HepG2 (cell line): Measurements from ENCODE around the gene FBXO48. TPM values are rescaled to one million over a fixed set of nuclear protein-coding genes. Genes with fewer than 3 reads are reported as not detected.

Experiments
- ATAC-seq: fragments of 200-7000 bp; cut with Tn5 transposase; 3 replicates; pipeline ENCODE4 v1.9.1; 2020; ENCODE audit warnings: mild to moderate bottlenecking, moderate library complexity
- BruUV-seq: library from RNA; stranded (reverse); fragments of 400-500 nt; replicated peaks from 2 replicates; lab custom pipeline; 2021; lab: Mats Ljungman, UMichigan
- CTCF ChIA-PET: fragments of 300-600 bp; formaldehyde crosslinking; extraction: SDS; loops from one replicate; lab custom pipeline; 2021; ENCODE audit warnings: low total read pairs, inconsistent platforms, low intra/inter-chr PET ratio; lab: Yijun Ruan, JAX
- POLR2A ChIA-PET: fragments of 350-600 bp; sonication (Branson Sonifier 250); formaldehyde crosslinking; loops from one replicate; lab custom pipeline; 2020; ENCODE audit warnings: antibody characterized with exemption, inconsistent platforms; lab: Yijun Ruan, JAX
- DNase-seq: peaks from one replicate; pipeline ENCODE4 v3.0.0-alpha.2; 2015; ENCODE audit warnings: low spot score
- FAIRE-seq: peaks from 3 replicates; lab custom pipeline; 2011; peaks lifted over from hg19 to GRCh38; lab: Jason Lieb, UNC
- H2AFZ ChIP-seq: one replicate; pipeline ENCODE4 v1.6.1; 2011; ENCODE audit warnings: low read length, inconsistent platforms
- H3K27ac ChIP-seq: fragments of 300-600 bp; 3 replicates; pipeline ENCODE4 v1.8.0; 2011; ENCODE audit warnings: mixed run types, mild to moderate bottlenecking, mixed read lengths, low read length, inconsistent platforms; ENCODE audit not compliant: insufficient read depth; ENCODE audit errors: extremely low read length
- H3K27me3 ChIP-seq, 2 experiments: fragments of 200-600 bp in 1 of 2; 2 replicates in 1 of 2; 3 replicates in 1 of 2; pipeline versions ENCODE4 v1.6.0 to v1.8.0; 2011; ENCODE audit warnings: low read length in 2 of 2, mild to moderate bottlenecking in 2 of 2, moderate library complexity in 2 of 2, inconsistent platforms in 1 of 2; ENCODE audit not compliant: insufficient read depth in 2 of 2, control insufficient read depth in 1 of 2
- H3K36me3 ChIP-seq, 2 experiments: fragments of 200-600 bp in 1 of 2; replicated peaks in 1 of 2; 2 replicates in 1 of 2; 3 replicates in 1 of 2; pipeline versions ENCODE4 v1.5.1 to v1.8.0; 2011; ENCODE audit warnings: low read length in 2 of 2, inconsistent platforms in 1 of 2; ENCODE audit not compliant: insufficient read depth in 2 of 2, control insufficient read depth in 1 of 2
- H3K4me1 ChIP-seq: 2 replicates; pipeline ENCODE4 v1.5.1; 2012; ENCODE audit warnings: low read length, inconsistent platforms; ENCODE audit not compliant: insufficient read depth
- H3K4me2 ChIP-seq: 2 replicates; pipeline ENCODE4 v1.6.0; 2011; ENCODE audit warnings: low read depth, low read length, inconsistent platforms
- H3K4me3 ChIP-seq, 3 experiments: fragments of 200-600 bp in 1 of 3; sonication (generic), shearing (Covaris generic) in 1 of 3; replicated peaks in 1 of 3; 2 replicates each; pipeline ENCODE4 v1.5.1; 2011 to 2016; ENCODE audit warnings: low read length in 3 of 3, inconsistent platforms in 2 of 3, low read depth in 2 of 3, mild to moderate bottlenecking in 2 of 3, control low read depth in 1 of 3, mixed read lengths in 1 of 3; ENCODE audit not compliant: insufficient read depth in 1 of 3
- H3K79me2 ChIP-seq: one replicate; pipeline ENCODE4 v1.6.1; 2011; ENCODE audit warnings: low read length, inconsistent platforms; ENCODE audit not compliant: insufficient read depth
- H3K9ac ChIP-seq: 2 replicates; pipeline ENCODE4 v1.6.0; 2011; ENCODE audit warnings: mild to moderate bottlenecking, low read depth, low read length, inconsistent platforms; ENCODE audit not compliant: insufficient read depth
- H3K9me3 ChIP-seq: 2 replicates; pipeline ENCODE4 v1.5.1; 2012; ENCODE audit warnings: mild to moderate bottlenecking, low read length
- H4K20me1 ChIP-seq: 2 replicates; pipeline ENCODE4 v1.6.0; 2011; ENCODE audit warnings: inconsistent platforms, mild to moderate bottlenecking, low read length, moderate library complexity; ENCODE audit not compliant: insufficient read depth
- CBFB ChIP-seq: sonication (generic); formaldehyde crosslinking; IDR thresholded peaks from 2 replicates; pipeline ENCODE4 v1.4.0; 2020; ENCODE audit warnings: missing genetic modification reagents
- CHD2 ChIP-seq: IDR thresholded peaks from 2 replicates; pipeline ENCODE4 v1.6.1; 2011; ENCODE audit warnings: low read depth, low read length, improper control_type of control experiment
- DNMT1 ChIP-seq: sonication (generic); formaldehyde crosslinking; IDR thresholded peaks from 2 replicates; pipeline ENCODE4 v1.5.1; 2020; ENCODE audit warnings: mild to moderate bottlenecking, missing genetic modification reagents
- ETV5 ChIP-seq: IDR thresholded peaks from 2 replicates; pipeline ENCODE4 v1.6.1; 2018; ENCODE audit warnings: missing biosample characterization, missing genetic modification reagents, inconsistent platforms, borderline replicate concordance
- ZBTB39 ChIP-seq: sonication (generic); formaldehyde crosslinking; IDR thresholded peaks from 2 replicates; pipeline ENCODE4 v1.5.0; 2020; ENCODE audit warnings: missing genetic modification reagents
- WGBS: methylation state at CpG from one replicate; pipeline ENCODE4 v1.1.6; 2017; ENCODE audit warnings: low lambda C conversion rate; 5-methylcytosine and 5-hydroxymethylcytosine counted together
- in situ Hi-C: cut with HindIII; loops from 2 replicates; pipeline ENCODE4 v1.10.0; 2017; ENCODE audit warnings: low pct_unique_long_range_greater_than_20kb; ENCODE audit not compliant: extremely low pct_ligation_motif_present
- intact Hi-C: fragments of 100-400 bp; cut with micrococcal nuclease; formaldehyde crosslinking; loops from one replicate; pipeline ENCODE4 v1.10.0; 2022; ENCODE audit not compliant: unreplicated experiment
- polyA plus RNA-seq, 8 experiments: library from polyadenylated mRNA; depleted of rRNA in 3 of 8; stranded (reverse) in 7 of 8; unstranded in 1 of 8; fragments of >200 nt; fragmentation: Illumina TruSeq in 4 of 8; extraction: Trizol in 4 of 8; gene quantifications; 2 replicates each; pipeline versions ENCODE4 v1.2.1 to v1.2.3, GENCODE V29; 2011 to 2016; ENCODE audit warnings: low read depth in 4 of 8, missing spikeins in 1 of 8, mixed read lengths in 1 of 8; ENCODE audit not compliant: insufficient read depth in 1 of 8
- total RNA-seq, 5 experiments: library from RNA; depleted of rRNA; stranded (reverse); fragments of >200 nt; fragmentation: Illumina TruSeq; extraction: Trizol; gene quantifications; 2 replicates each; pipeline ENCODE4 v1.2.3, GENCODE V29; 2016; ENCODE audit warnings: low read depth in 1 of 5

FBXO48 gene
- total and polyA plus RNA-seq, 2 of the 13 experiments (the other 11 are each of a cell fraction or from before 2014, with no cell fraction given): 0.42 to 1.1 TPM

- TF ChIP-seq CHD2 (no peak), CBFB (CRISPR knock-in tag) (no peak), DNMT1 (no peak), ETV5 (CRISPR knock-in tag) (no peak)
Observed at GRCh38 chr2:68514316-68514929, 47.3 kb upstream of the FBXO48 start (continued).

GRCh38 chr2:68512966-68513365, 45.9 kb upstream of the FBXO48 start:
- DNase-seq (no peak), FAIRE-seq (no peak), ATAC-seq (no peak)
- in situ Hi-C loops (no loop called here), intact Hi-C loops (no loop called here)
- CTCF ChIA-PET: no interaction called here
- Histone ChIP-seq H3K27me3 (no peaks in the 10 kb centered on the region), H4K20me1 (no peaks in the 10 kb centered on the region), H3K4me1 (no peaks in the 10 kb centered on the region), H2AFZ (no peak overlapping the region), H3K9ac (no peak overlapping the region), H3K4me3 (no peak overlapping the region), H3K36me3 (no peaks in the 10 kb centered on the region), H3K9me3 (no peaks in the 10 kb centered on the region), H3K79me2 (no peaks in the 10 kb centered on the region), H3K27ac (no peak overlapping the region), H3K4me2 (no peak overlapping the region)
- POLR2A ChIA-PET: no interaction called here
- TF ChIP-seq ZBTB39 (CRISPR knock-in tag): no peak
- BruUV-seq: no TSS peak
- WGBS: 3% methylated on average over 1 of the region's 1 CpG
